ENCODE results near the gene NANS.

- TF ChIP-seq POLR2A (IDR thresholded peaks at IDR 0.05) (no peak), CTCF (IDR thresholded peaks at IDR 0.05) (no peak)
Measured at GRCh38 chr9:98108531-98109031, 52.0 kb downstream of the NANS start.
